Endothelial cell of umbilical vein (primary cell): ENCODE measurements around the gene CHMP4A. TPM values are rescaled to one million over a fixed set of nuclear protein-coding genes. Genes with fewer than 3 reads are reported as not detected.
A peak's percentile ranks its signal among the peaks of the same experiment; 100 is the strongest.
"Not testable (repeated sequence)": the region's sequence is repeated elsewhere in the genome, so short reads cannot be mapped to it uniquely, and the experiment has no call there.

Source experiments
- BruUV-seq: library from RNA; stranded (reverse); fragments of 400-500 nt; replicated peaks from 2 replicates; lab custom pipeline; 2021; lab: Mats Ljungman, UMichigan
- CTCF ChIA-PET: fragments of 300-600, 350-600 bp; sonication (Branson Sonifier 250); formaldehyde crosslinking; loops from one replicate; lab custom pipeline; 2021; ENCODE audit warnings: antibody characterized with exemption, inconsistent platforms; lab: Charles Lee
- POLR2A ChIA-PET: fragments of 300-600, 350-600 bp; sonication (Branson Sonifier 250); formaldehyde crosslinking; loops from one replicate; lab custom pipeline; 2021; ENCODE audit warnings: antibody characterized with exemption, inconsistent platforms; lab: Charles Lee
- DNase-seq: peaks from one replicate; pipeline ENCODE4 v3.0.0-alpha.2; 2011; ENCODE audit warnings: low read depth, low spot score
- FAIRE-seq: peaks from 2 replicates; lab custom pipeline; 2011; peaks lifted over from hg19 to GRCh38; lab: Jason Lieb, UNC
- H2AFZ ChIP-seq: 2 replicates; pipeline ENCODE4 v1.6.0; 2012; ENCODE audit warnings: low read depth, low read length, control low read depth, inconsistent platforms
- H3K27ac ChIP-seq: 2 replicates; pipeline ENCODE4 v1.5.1; 2011; ENCODE audit warnings: low read depth, mild to moderate bottlenecking, control low read depth, low read length, moderate library complexity; ENCODE audit not compliant: insufficient read depth
- H3K27me3 ChIP-seq, 2 experiments: 2 replicates each; pipeline versions ENCODE4 v1.6.0 to v1.6.1; 2011; ENCODE audit warnings: low read length in 2 of 2, mixed read lengths in 1 of 2; ENCODE audit not compliant: control insufficient read depth in 2 of 2, insufficient read depth in 2 of 2
- H3K36me3 ChIP-seq, 2 experiments: 2 replicates in 1 of 2; 3 replicates in 1 of 2; pipeline ENCODE4 v1.5.1; 2011; ENCODE audit warnings: low read length in 2 of 2, mild to moderate bottlenecking in 1 of 2, moderate library complexity in 1 of 2; ENCODE audit not compliant: control insufficient read depth in 2 of 2, insufficient read depth in 2 of 2; ENCODE audit errors: extremely low read depth in 1 of 2
- H3K4me1 ChIP-seq: 3 replicates; pipeline ENCODE4 v1.5.1; 2011; ENCODE audit warnings: mild to moderate bottlenecking, low read length; ENCODE audit not compliant: control insufficient read depth, insufficient read depth; ENCODE audit errors: extremely low read depth
- H3K4me2 ChIP-seq: 2 replicates; pipeline ENCODE4 v1.6.1; 2011; ENCODE audit warnings: low read length, control low read depth, mixed read lengths; ENCODE audit not compliant: insufficient read depth
- H3K4me3 ChIP-seq, 3 experiments: fragments of 200-600 bp in 1 of 3; sonication (generic), shearing (Covaris generic) in 1 of 3; replicated peaks in 1 of 3; 2 replicates each; pipeline ENCODE4 v1.5.1; 2011 to 2016; ENCODE audit warnings: control low read depth in 3 of 3, low read length in 3 of 3, mild to moderate bottlenecking in 2 of 3, inconsistent platforms in 1 of 3, low read depth in 1 of 3, moderate library complexity in 1 of 3; ENCODE audit not compliant: insufficient read depth in 1 of 3
- H3K79me2 ChIP-seq: 2 replicates; pipeline ENCODE4 v1.6.0; 2012; ENCODE audit warnings: low read length, inconsistent platforms; ENCODE audit not compliant: control insufficient read depth, insufficient read depth
- H3K9ac ChIP-seq: replicated peaks from 2 replicates; pipeline ENCODE3; 2011; ENCODE audit warnings: low read length, control low read depth; ENCODE audit not compliant: insufficient read depth; ENCODE audit errors: extremely low read depth
- H3K9me1 ChIP-seq: replicated peaks from 3 replicates; pipeline ENCODE4 v1.6.0; 2011; ENCODE audit warnings: mild to moderate bottlenecking, low read length; ENCODE audit not compliant: control insufficient read depth, insufficient read depth; ENCODE audit errors: extremely low read depth
- H3K9me3 ChIP-seq: replicated peaks from 2 replicates; pipeline ENCODE4 v1.5.1; 2012; ENCODE audit warnings: low read length, inconsistent platforms; ENCODE audit not compliant: control insufficient read depth, insufficient read depth
- H4K20me1 ChIP-seq: replicated peaks from 2 replicates; pipeline ENCODE3; 2011; ENCODE audit warnings: mild to moderate bottlenecking, low read length; ENCODE audit not compliant: control insufficient read depth, insufficient read depth; ENCODE audit errors: extremely low read depth
- CTCF ChIP-seq, 2 donors: IDR thresholded peaks; 1 replicate in 1 of 2; 2 replicates in 1 of 2; pipeline ENCODE4 v1.5.1; 2011; ENCODE audit warnings: low read length in 2 of 2, mild to moderate bottlenecking in 2 of 2, moderate library complexity in 2 of 2, control low read depth in 1 of 2, inconsistent platforms in 1 of 2, low read depth in 1 of 2; ENCODE audit not compliant: insufficient read depth in 1 of 2; ENCODE audit errors: extremely low read depth in 1 of 2
- EZH2 ChIP-seq: IDR thresholded peaks from 2 replicates; pipeline ENCODE4 v1.6.1; 2012; ENCODE audit warnings: borderline replicate concordance, low read depth, mild to moderate bottlenecking, moderate library complexity, low read length, inconsistent platforms; ENCODE audit not compliant: severe bottlenecking
- FOS ChIP-seq: IDR thresholded peaks from 2 replicates; pipeline ENCODE4 v1.6.1; 2011; ENCODE audit warnings: mild to moderate bottlenecking, low read length, moderate library complexity, borderline replicate concordance; ENCODE audit not compliant: insufficient read depth
- GATA2 ChIP-seq: IDR thresholded peaks from 2 replicates; pipeline ENCODE4 v1.7.0; 2011; ENCODE audit warnings: low read depth, mild to moderate bottlenecking, moderate library complexity, mixed read lengths, low read length; ENCODE audit not compliant: insufficient read length, insufficient read depth
- JUN ChIP-seq: IDR thresholded peaks from 2 replicates; pipeline ENCODE4 v1.6.1; 2011; ENCODE audit warnings: borderline replicate concordance, low read depth; ENCODE audit not compliant: insufficient read length, insufficient read depth
- MYC ChIP-seq: IDR thresholded peaks from one replicate; pipeline ENCODE4 v1.6.1; 2011; ENCODE audit warnings: mild to moderate bottlenecking, low read depth, low read length
- POLR2A ChIP-seq: IDR thresholded peaks from 2 replicates; pipeline ENCODE4 v1.6.1; 2012; ENCODE audit warnings: low read depth, mild to moderate bottlenecking, control low read depth, low read length
- POLR2AphosphoS5 ChIP-seq: IDR thresholded peaks from 2 replicates; pipeline ENCODE4 v1.6.1; 2012; ENCODE audit warnings: low read depth, mild to moderate bottlenecking, control low read depth, low read length, moderate library complexity; ENCODE audit not compliant: insufficient read depth
- dilution Hi-C: fragments of 300-500 bp; cut with MboI; formaldehyde crosslinking; loops from one replicate; pipeline ENCODE4 v1.15.0; 2019; ENCODE audit warnings: low sequenced_read_pairs; ENCODE audit not compliant: extremely low pct_ligation_motif_present
- intact Hi-C: fragments of 100-400 bp; cut with micrococcal nuclease; formaldehyde crosslinking; loops from one replicate; pipeline ENCODE4 v1.10.0; 2022
- polyA plus RNA-seq, 4 experiments: library from polyadenylated mRNA; depleted of rRNA in 3 of 4; stranded (reverse) in 3 of 4; unstranded in 1 of 4; fragments of >200 nt; gene quantifications; 2 replicates each; pipeline versions ENCODE4 v1.2.1 to v1.2.3, GENCODE V29; 2011 to 2012; ENCODE audit warnings: missing spikeins in 1 of 4
- total RNA-seq: library from RNA; stranded (reverse); gene quantifications from 2 replicates; pipeline ENCODE4 v1.2.3, GENCODE V29; 2021
- TF ChIP-seq, protein P1 (sequence below): IDR thresholded peaks from 2 replicates; pipeline ENCODE4 v1.6.1; 2011; ENCODE audit not compliant: insufficient read depth, insufficient read length

Gene CHMP4A
- total and polyA plus RNA-seq, 2 donors (not counting 3 experiments of a cell fraction or from before 2014, with no cell fraction given), result 40.9 to 46.4 TPM

DNA sequence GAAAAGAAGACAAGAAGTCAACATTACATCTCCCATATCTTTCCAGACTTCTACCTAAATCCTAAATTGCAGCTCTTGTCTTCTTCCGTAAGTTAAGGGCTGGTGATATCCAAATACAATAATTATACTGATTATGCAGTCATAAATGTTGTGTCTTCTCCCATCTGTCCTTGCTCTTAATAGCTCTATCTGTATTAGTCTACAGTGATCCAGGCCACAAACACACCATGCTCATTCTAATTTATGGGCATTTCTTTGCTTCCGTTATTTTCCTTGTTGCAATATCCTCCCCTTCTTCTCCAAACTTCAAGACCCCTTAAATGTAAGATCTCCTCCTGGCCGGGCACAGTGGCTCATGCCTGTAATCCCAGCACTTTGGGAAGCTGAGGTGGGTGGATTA lies 6.2 kb upstream of the CHMP4A start:
- H3K9me1 ChIP-seq, result no peaks in the 10 kb centered on the region
- CTCF ChIA-PET, result interaction anchor here (0.9 to 2.7 kb wide), 4 partner anchors 8 to 89 kb away, joined by 3 to 14 read pairs (median 7); partner anchors contain the start of gene TINF2
- peaks cover 8% of the 10 kb centered on the region for H3K4me1 ChIP-seq
- H3K9me3 ChIP-seq, result no peaks in the 10 kb centered on the region
- no peak for DNase-seq
- H4K20me1 ChIP-seq, result no peaks in the 10 kb centered on the region
- no peak overlapping the region for H3K27ac ChIP-seq
- TF ChIP-seq POLR2AphosphoS5, result no peak
- no peak overlapping the region for H3K9ac ChIP-seq
- no peak overlapping the region for H2AFZ ChIP-seq
- POLR2A ChIA-PET, result no interaction called here
- dilution Hi-C loops (no loop called here), intact Hi-C loops (loop anchor here (5.0 kb wide), 1 partner anchor 162 kb away; no protein-coding TSS in a partner anchor)
- no TSS peak for BruUV-seq
- H3K27me3 ChIP-seq, result no peaks in the 10 kb centered on the region
- H3K79me2 ChIP-seq, result peaks cover 48% of the 10 kb centered on the region
- H3K4me2 ChIP-seq, result no peak overlapping the region
- FAIRE-seq, result no peak
- no peak overlapping the region for H3K4me3 ChIP-seq
- H3K36me3 ChIP-seq, result peaks cover 2 to 4% of the 10 kb centered on the region in 2 experiments

DNA sequence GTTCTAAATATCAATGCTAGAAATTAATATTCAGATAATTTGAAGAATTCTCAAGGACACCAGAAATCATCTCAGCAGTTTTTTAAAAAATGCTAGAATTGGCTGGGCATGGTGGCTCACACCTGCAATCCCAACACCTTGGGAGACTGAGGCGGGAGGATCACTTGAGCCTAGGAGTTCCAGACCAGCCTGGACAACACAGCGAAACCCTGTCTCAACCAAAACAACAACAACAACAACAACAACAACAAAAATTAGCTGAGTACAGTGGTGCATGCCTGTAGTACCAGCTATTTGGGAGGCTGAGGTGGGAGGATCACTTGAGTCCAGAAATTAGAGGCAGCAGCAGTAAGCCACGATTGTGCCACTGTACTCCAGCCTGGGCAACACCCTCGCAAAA lies 5.8 kb upstream of the CHMP4A start:
- TF ChIP-seq EZH2 (no peak), GATA2 (no peak), POLR2AphosphoS5 (no peak), CTCF (IDR thresholded peaks at IDR 0.05; ENCODE audit: extremely low read depth in 1 of 2, insufficient read depth in 1 of 2, low read depth in 1 of 2, low read length in 2 of 2) (no peak), MYC (no peak), FOS (no peak), JUN (no peak), POLR2A (no peak)
- TF ChIP-seq, protein P1, sequence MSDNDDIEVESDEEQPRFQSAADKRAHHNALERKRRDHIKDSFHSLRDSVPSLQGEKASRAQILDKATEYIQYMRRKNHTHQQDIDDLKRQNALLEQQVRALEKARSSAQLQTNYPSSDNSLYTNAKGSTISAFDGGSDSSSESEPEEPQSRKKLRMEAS, result no peak
- Histone ChIP-seq H3K4me2 (no peak overlapping the region), H2AFZ (no peak overlapping the region), H3K4me3 (no peak overlapping the region), H4K20me1 (no peaks in the 10 kb centered on the region), H3K9me3 (no peaks in the 10 kb centered on the region), H3K9ac (no peak overlapping the region), H3K36me3 (peaks cover 2 to 4% of the 10 kb centered on the region in 2 experiments), H3K9me1 (no peaks in the 10 kb centered on the region), H3K79me2 (peaks cover 46% of the 10 kb centered on the region), H3K27ac (no peak overlapping the region), H3K4me1 (peaks cover 5% of the 10 kb centered on the region), H3K27me3 (no peaks in the 10 kb centered on the region)
- dilution Hi-C loops (no loop called here), intact Hi-C loops (loop anchor here (5.0 kb wide), 1 partner anchor 162 kb away; no protein-coding TSS in a partner anchor)
- POLR2A ChIA-PET, result no interaction called here
- DNase-seq (no peak), FAIRE-seq (no peak)
- no TSS peak for BruUV-seq
- CTCF ChIA-PET, result interaction anchor here (0.9 to 2.7 kb wide), 4 partner anchors 9 to 89 kb away, joined by 3 to 14 read pairs (median 7); partner anchors contain the start of gene TINF2

- Histone ChIP-seq H3K4me1 (peaks cover 11% of the 10 kb centered on the region), H3K79me2 (peaks cover 30% of the 10 kb centered on the region)
- DNase-seq, POLR2A ChIA-PET, dilution Hi-C loops, H3K9me1 ChIP-seq, BruUV-seq, H3K9me3 ChIP-seq, H4K20me1 ChIP-seq, H3K9ac ChIP-seq, H3K4me3 ChIP-seq, H3K4me2 ChIP-seq, H2AFZ ChIP-seq, H3K27ac ChIP-seq, H3K27me3 ChIP-seq, H3K36me3 ChIP-seq: not testable (repeated sequence)
- peak; percentile 64 for FAIRE-seq
- intact Hi-C loops, result loop anchor here (1.0 to 5.0 kb wide), 5 partner anchors 25 to 214 kb away; partner anchors contain the start of genes RABGGTA and TINF2
- CTCF ChIA-PET, result interaction anchor here (1.8 kb wide), 1 partner anchor 54 kb away, joined by 12 read pairs; the partner anchor contains the start of gene RABGGTA
Observed at GRCh38 chr14:24216876-24217275, 3.6 kb upstream of the CHMP4A start.
